GM19452 (cell line): ENCODE results near the gene SHOC2.

Experiments
- ATAC-seq: cut with Tn5 transposase; IDR thresholded peaks from one replicate; pipeline ENCODE4 v1.9.1; 2021; ENCODE audit not compliant: unreplicated experiment

Gene SHOC2

GRCh38 chr10:111039522-111039921 is 120.1 kb downstream of the SHOC2 start:
- no peak for ATAC-seq

GRCh38 chr10:111057006-111057405 is 137.6 kb downstream of the SHOC2 start:
- ATAC-seq: no peak
